GM12878 (cell line): ENCODE measurements around the gene MSANTD2. TPM values are rescaled to one million over a fixed set of nuclear protein-coding genes. Genes with fewer than 3 reads are reported as not detected.

Experiments
- ATAC-seq: fragments of 200-7000 bp; cut with Tn5 transposase; 3 replicates; pipeline ENCODE4 v1.9.1; 2020; ENCODE audit warnings: mild to moderate bottlenecking, moderate library complexity
- BruUV-seq: library from RNA; stranded (reverse); fragments of 400-500 nt; replicated peaks from 2 replicates; lab custom pipeline; 2021; lab: Mats Ljungman, UMichigan
- CTCF ChIA-PET: fragments of 300-600 bp; sonication (Branson Sonifier 250); formaldehyde crosslinking; extraction: SDS; loops from one replicate; lab custom pipeline; 2021; ENCODE audit warnings: inconsistent platforms; lab: Yijun Ruan, JAX
- POLR2A ChIA-PET: fragments of 350-600 bp; formaldehyde crosslinking; extraction: SDS; loops from one replicate; lab custom pipeline; 2021; ENCODE audit warnings: inconsistent platforms; lab: Charles Lee
- RAD21 ChIA-PET: fragments of 300-600 bp; sonication (Branson Sonifier 250); formaldehyde crosslinking; loops from one replicate; lab custom pipeline; 2023; ENCODE audit warnings: antibody characterized with exemption; ENCODE audit not compliant: unreplicated experiment; lab: Charles Lee
- SMC1A ChIA-PET: fragments of 300-600 bp; sonication (Branson Sonifier 250); formaldehyde crosslinking; loops from one replicate; lab custom pipeline; 2023; ENCODE audit not compliant: unreplicated experiment, uncharacterized antibody; lab: Charles Lee
- DNase-seq: peaks from one replicate; pipeline ENCODE4 v3.0.0-alpha.2; 2011; ENCODE audit warnings: low read depth, low spot score
- FAIRE-seq: peaks from 3 replicates; lab custom pipeline; 2011; peaks lifted over from hg19 to GRCh38; lab: Jason Lieb, UNC
- H2AFZ ChIP-seq: 2 replicates; pipeline ENCODE4 v1.6.0; 2011; ENCODE audit warnings: low read depth, low read length, control low read depth; ENCODE audit not compliant: control insufficient read depth
- H3K27ac ChIP-seq: 2 replicates; pipeline ENCODE4 v1.5.1; 2011; ENCODE audit warnings: control low read depth; ENCODE audit not compliant: control insufficient read depth, insufficient read depth
- H3K27me3 ChIP-seq, 2 experiments: replicated peaks in 1 of 2; 2 replicates each; pipeline versions ENCODE4 v1.6.0 to v1.6.1; 2011; ENCODE audit warnings: low read length in 1 of 2; ENCODE audit not compliant: control insufficient read depth in 2 of 2, insufficient read depth in 2 of 2
- H3K36me3 ChIP-seq, 2 experiments: 2 replicates each; pipeline ENCODE4 v1.5.1; 2011; ENCODE audit warnings: low read length in 1 of 2; ENCODE audit not compliant: control insufficient read depth in 2 of 2, insufficient read depth in 2 of 2
- H3K4me1 ChIP-seq: 2 replicates; pipeline ENCODE4 v1.6.1; 2011; ENCODE audit warnings: mild to moderate bottlenecking, low read length, moderate library complexity, mixed read lengths; ENCODE audit not compliant: control insufficient read depth, insufficient read depth
- H3K4me2 ChIP-seq: 2 replicates; pipeline ENCODE4 v1.6.0; 2011; ENCODE audit warnings: control low read depth; ENCODE audit not compliant: control insufficient read depth, insufficient read depth
- H3K4me3 ChIP-seq: fragments of 200-600 bp; sonication (generic); 2 replicates; pipeline ENCODE4 v1.5.1; 2016
- H3K79me2 ChIP-seq: 2 replicates; pipeline ENCODE4 v1.6.0; 2011; ENCODE audit warnings: low read length; ENCODE audit not compliant: control insufficient read depth, insufficient read depth
- H3K9ac ChIP-seq: 2 replicates; pipeline ENCODE4 v1.8.0; 2011; ENCODE audit warnings: low read length, control low read depth, mixed read lengths; ENCODE audit not compliant: control insufficient read depth, insufficient read depth
- H3K9me3 ChIP-seq: replicated peaks from 3 replicates; pipeline ENCODE4 v1.5.1; 2011; ENCODE audit warnings: mild to moderate bottlenecking, low read length; ENCODE audit not compliant: control insufficient read depth, insufficient read depth
- H4K20me1 ChIP-seq: 2 replicates; pipeline ENCODE4 v1.6.0; 2011; ENCODE audit not compliant: control insufficient read depth, insufficient read depth
- BHLHE40 ChIP-seq, 2 experiments: fragments of 450-650 bp in 1 of 2; IDR thresholded peaks; 2 replicates each; pipeline ENCODE4 v1.6.1; 2011 to 2017; ENCODE audit warnings: low read depth in 2 of 2, borderline replicate concordance in 1 of 2, improper control_type of control experiment in 1 of 2, low read length in 1 of 2, mild to moderate bottlenecking in 1 of 2
- CBX3 ChIP-seq: fragments of 200-600 bp; sonication (generic); IDR thresholded peaks from 2 replicates; pipeline ENCODE4 v1.6.1; 2016; ENCODE audit warnings: low read depth, borderline replicate concordance
- CREB1 ChIP-seq: IDR thresholded peaks from 2 replicates; pipeline ENCODE4 v1.6.1; 2012; ENCODE audit warnings: low read depth, mild to moderate bottlenecking, inconsistent platforms
- GABPA ChIP-seq: IDR thresholded peaks from 2 replicates; pipeline ENCODE4 v1.6.1; 2014; ENCODE audit warnings: antibody characterized with exemption, low read depth, mild to moderate bottlenecking, inconsistent platforms
- LARP7 ChIP-seq: fragments of 450-650 bp; IDR thresholded peaks from 2 replicates; pipeline ENCODE4 v1.6.1; 2017; ENCODE audit warnings: mild to moderate bottlenecking
- MYB ChIP-seq: fragments of 150-350 bp; IDR thresholded peaks from 2 replicates; pipeline ENCODE4 v1.6.1; 2014; ENCODE audit warnings: mild to moderate bottlenecking, low read depth, low read length, borderline replicate concordance
- NRF1 ChIP-seq: conservative IDR thresholded peaks from 2 replicates; pipeline ENCODE4 v1.6.1; 2011; ENCODE audit warnings: mild to moderate bottlenecking, low read depth, low read length, improper control_type of control experiment
- PML ChIP-seq: IDR thresholded peaks from 2 replicates; pipeline ENCODE4 v1.6.1; 2012; ENCODE audit warnings: low read length, inconsistent platforms
- RBBP5 ChIP-seq: fragments of 200-600 bp; sonication (generic); conservative IDR thresholded peaks from 2 replicates; pipeline ENCODE4 v1.6.1; 2016
- SREBF1 ChIP-seq: IDR thresholded peaks from 2 replicates; pipeline ENCODE4 v1.6.1; 2012; ENCODE audit warnings: mild to moderate bottlenecking, low read length
- WGBS: methylation state at CpG from one replicate; pipeline ENCODE4 v1.1.6; 2016; ENCODE audit warnings: low lambda C conversion rate; ENCODE audit not compliant: insufficient replicate concordance, insufficient coverage; ENCODE audit errors: missing lambda C conversion rate; 5-methylcytosine and 5-hydroxymethylcytosine counted together
- in situ Hi-C: fragments of 300-500 bp; cut with MboI; formaldehyde crosslinking; loops from 9 replicates; pipeline ENCODE4 v1.14.3; 2018; ENCODE audit warnings: mixed read lengths
- intact Hi-C: fragments of 100-400 bp; cut with micrococcal nuclease; formaldehyde crosslinking; loops from one replicate; pipeline ENCODE4 v1.14.2; 2022; ENCODE audit not compliant: unreplicated experiment
- polyA plus RNA-seq, 11 experiments: library from polyadenylated mRNA; depleted of rRNA in 4 of 11; unstranded in 6 of 11; stranded (reverse) in 5 of 11; fragments of >200 nt; fragmentation: Nextera tagmentation in 4 of 11; fragmentation: Illumina TruSeq in 1 of 11; extraction: Ambion mirVana in 4 of 11; extraction: Trizol in 1 of 11; gene quantifications; 1 replicate in 1 of 11; 2 replicates in 10 of 11; pipeline versions ENCODE4 v1.2.1 to v1.2.3, GENCODE V29; 2011 to 2016; ENCODE audit warnings: inconsistent platforms in 2 of 11, missing spikeins in 2 of 11, low read depth in 1 of 11
- total RNA-seq, 4 experiments: library from RNA; depleted of rRNA in 3 of 4; stranded (reverse); fragments of >200 nt in 3 of 4; fragmentation: Illumina TruSeq in 1 of 4; extraction: Trizol in 1 of 4; gene quantifications; 2 replicates each; pipeline versions ENCODE4 v1.2.1 to v1.2.3, GENCODE V29; 2013 to 2021

Gene MSANTD2
- total and polyA plus RNA-seq, 10 of the 15 experiments (the other 5 are each of a cell fraction or from before 2014, with no cell fraction given), result 3.0 to 12.4 (median 8.0) TPM

DNA sequence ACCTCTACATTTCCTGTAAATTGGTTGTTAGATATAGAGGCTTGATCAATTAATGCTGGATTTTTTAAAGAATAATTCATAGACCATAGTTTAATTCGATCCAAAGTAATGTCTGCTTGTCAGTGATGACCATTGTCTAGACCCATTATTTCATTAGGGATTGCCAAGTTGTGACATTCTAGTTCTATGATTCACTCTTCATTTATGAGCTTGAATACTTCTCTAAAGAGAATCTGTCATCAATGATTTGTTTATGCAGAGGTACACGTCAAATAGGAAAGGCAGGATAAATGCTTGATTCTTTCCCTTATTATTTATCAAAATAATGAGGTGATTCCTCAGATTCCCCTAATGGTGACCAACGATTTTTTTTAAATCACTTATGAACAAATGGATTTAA, 41.0 kb upstream of the MSANTD2 start (continued):
- TF ChIP-seq NRF1 (no peak), CBX3 (no peak), BHLHE40 (IDR thresholded peaks at IDR 0.05; ENCODE audit: borderline replicate concordance in 1 of 2, low read depth in 2 of 2, low read length in 1 of 2) (no peak), CREB1 (no peak), PML (no peak)

DNA sequence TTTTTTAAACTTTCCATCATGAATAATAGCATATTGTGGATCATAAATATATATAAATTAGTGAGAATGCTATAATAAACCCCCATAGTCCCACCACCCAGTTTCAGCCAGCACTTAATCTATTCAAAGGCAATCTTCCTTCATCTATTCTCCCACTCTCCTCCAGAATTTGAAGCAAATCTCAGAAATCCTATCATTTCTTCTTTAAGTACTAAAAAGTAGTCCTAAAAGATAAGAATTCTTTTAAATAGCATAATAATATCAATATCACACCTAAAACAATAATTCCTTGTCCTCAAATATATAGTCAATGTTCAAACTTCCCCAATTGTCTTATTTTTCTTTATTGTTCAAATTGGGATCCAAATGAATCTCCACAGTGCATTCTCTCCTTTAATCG, 40.5 kb upstream of the MSANTD2 start:
- SMC1A ChIA-PET, result no interaction called here
- no peak overlapping the region for H2AFZ ChIP-seq
- RAD21 ChIA-PET, result no interaction called here
- BruUV-seq, result no TSS peak
- POLR2A ChIA-PET, result no interaction called here
- 0% methylated on average over 1 of the region's 1 CpG for WGBS
- CTCF ChIA-PET, result no interaction called here
- no peak overlapping the region for H3K4me3 ChIP-seq
- H3K27me3 ChIP-seq, result peaks cover 22 to 32% of the 10 kb centered on the region in 2 experiments
- no peaks in the 10 kb centered on the region for H4K20me1 ChIP-seq
- H3K9ac ChIP-seq, result no peak overlapping the region
- H3K9me3 ChIP-seq, result no peaks in the 10 kb centered on the region
- FAIRE-seq, result no peak
- no peaks in the 10 kb centered on the region for H3K36me3 ChIP-seq
- no peak for ATAC-seq
- no peak overlapping the region for H3K4me2 ChIP-seq
- intact Hi-C loops, result no loop called here
- H3K79me2 ChIP-seq, result no peaks in the 10 kb centered on the region
- no peak overlapping the region for H3K27ac ChIP-seq
- in situ Hi-C loops, result loop anchor here (25.0 kb wide), 1 partner anchor 428 kb away; the partner anchor contains the start of gene OR8B4
- TF ChIP-seq GABPA (no peak), MYB (no peak), SREBF1 (no peak), LARP7 (no peak), RBBP5 (no peak)
- no peak for DNase-seq
- H3K4me1 ChIP-seq, result no peaks in the 10 kb centered on the region
